GM12874 (cell line): Measurements from ENCODE around the gene LHPP.

Source experiments
- CTCF ChIP-seq: IDR thresholded peaks from 2 replicates; pipeline ENCODE4 v1.5.1; 2011; ENCODE audit warnings: low read depth, mild to moderate bottlenecking, control low read depth, low read length, moderate library complexity; ENCODE audit not compliant: insufficient read depth

The LHPP gene

GRCh38 chr10:124512600-124512999, 51.0 kb downstream of the LHPP start:
- TF ChIP-seq CTCF, result no peak

DNA sequence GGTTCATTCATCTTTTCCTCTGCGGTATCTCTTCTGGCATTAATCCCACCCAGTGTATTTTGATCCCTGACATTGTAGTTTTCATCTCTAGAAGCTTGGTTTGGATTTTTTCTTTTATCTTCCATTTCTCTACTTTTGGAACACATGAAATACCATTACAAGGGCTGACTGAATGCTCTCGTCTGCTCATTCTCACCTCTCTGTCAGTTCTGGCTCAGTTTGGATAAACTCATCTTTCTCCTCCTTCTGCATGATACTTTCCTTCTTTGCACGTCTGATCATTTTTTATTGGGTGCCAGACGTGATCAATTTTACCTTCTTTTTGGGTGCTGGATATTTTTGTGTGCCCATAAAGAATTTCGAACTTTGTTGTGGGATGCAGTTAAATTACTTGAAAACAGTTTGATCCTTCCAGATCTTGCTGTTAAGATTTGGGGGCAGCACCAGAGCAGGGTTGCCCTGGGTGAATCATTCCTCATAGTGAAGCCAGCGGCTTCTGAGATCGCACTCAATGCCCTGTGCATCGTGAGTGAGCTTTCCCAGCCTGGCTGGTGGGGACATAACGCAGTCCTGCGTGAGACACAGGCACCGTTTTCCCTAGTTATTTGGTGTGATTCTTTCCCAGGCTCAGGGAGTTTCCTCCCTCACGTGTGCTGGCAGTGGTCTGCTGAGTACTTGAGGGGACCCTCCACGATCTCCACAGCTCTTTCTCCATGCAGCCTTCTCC, 53.8 kb downstream of the LHPP start:
- no peak for TF ChIP-seq CTCF

DNA sequence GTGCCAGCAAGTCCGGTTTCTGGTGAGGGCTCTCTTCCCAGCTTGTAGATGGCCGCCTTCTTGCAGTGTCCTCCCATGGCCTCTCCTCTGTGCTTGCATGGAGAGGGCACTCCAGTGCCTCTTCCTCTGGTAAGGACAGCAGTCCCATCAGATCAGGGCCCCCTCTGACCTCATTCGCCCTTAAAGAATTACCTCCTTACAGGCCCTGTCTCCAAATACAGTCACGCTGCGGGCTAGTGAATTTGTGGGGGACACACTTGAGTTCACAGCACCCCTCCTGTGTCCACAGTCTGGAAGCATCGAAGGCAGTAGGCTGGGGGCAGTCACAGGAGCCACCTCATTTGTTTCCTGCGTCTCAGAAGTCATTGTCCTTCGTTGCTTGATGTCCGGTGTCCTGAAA, 54.6 kb downstream of the LHPP start:
- no peak for TF ChIP-seq CTCF

DNA sequence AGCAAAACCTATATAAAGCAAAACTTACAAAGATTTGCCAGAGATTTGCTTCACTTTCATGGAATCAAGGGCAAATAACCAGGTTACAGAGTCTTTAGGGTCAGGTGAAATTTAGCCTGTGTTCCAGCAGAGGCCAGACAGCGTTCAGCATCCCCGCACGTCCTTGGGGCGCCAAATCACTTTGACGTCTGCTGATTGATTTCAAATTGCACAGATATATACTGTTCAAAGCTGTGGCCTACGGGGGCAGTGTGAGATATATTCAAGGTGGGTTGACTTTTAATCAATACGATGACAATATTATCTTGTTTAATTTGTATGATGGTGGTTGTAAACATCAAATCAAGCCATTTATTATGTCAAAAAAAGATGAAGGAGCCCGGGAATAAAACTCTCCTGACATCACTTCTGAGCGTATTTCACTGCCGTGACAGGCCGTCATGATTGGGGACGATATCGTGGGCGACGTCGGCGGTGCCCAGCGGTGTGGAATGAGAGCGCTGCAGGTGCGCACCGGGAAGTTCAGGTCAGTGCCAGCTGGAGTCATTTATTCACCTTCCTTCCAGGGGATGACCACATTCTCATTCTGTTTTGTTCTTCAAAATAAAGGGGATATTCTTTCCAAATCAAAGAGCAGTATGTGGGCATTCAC, 55.2 kb downstream of the LHPP start:
- no peak for TF ChIP-seq CTCF

- TF ChIP-seq CTCF, result no peak
Measured at GRCh38 chr10:124517461-124517860, 55.8 kb downstream of the LHPP start.

DNA sequence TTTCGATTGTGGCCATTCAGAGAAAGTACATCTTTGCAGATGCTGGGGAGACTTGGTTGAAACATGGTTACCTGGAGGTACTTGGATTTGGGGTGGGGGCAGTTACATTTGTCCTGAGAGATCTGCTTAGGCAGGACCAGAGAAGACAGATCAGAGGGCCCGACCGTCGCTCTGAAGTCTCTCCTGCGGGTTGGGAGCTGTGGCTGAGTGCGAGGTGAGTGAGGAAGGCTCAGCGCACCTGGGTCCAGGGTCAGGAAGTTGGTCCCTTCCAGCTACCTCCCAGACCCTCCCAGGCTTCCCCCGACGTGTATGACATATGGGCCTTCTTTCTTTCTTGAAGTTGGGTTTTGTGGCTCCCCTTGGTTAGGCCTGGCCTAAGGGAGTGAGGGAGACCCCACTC, 56.3 kb downstream of the LHPP start:
- TF ChIP-seq CTCF, result no peak

GRCh38 chr10:124518366-124518765, 56.7 kb downstream of the LHPP start:
- TF ChIP-seq CTCF, result no peak
